Activated naive CD8-positive, alpha-beta T cell treated with anti-CD3 and anti-CD28 coated beads, Interleukin-2, amount 10 ng/mL, durations not matched to agents 7 days and 5 days (primary cell): Measurements from ENCODE around the gene IL36A. TPM values are rescaled to one million over a fixed set of nuclear protein-coding genes. Genes with fewer than 3 reads are reported as not detected.

Experiments used
- ATAC-seq: fragments of 150-1000 bp; cut with Tn5 transposase; one replicate; pipeline ENCODE4 v1.10.0; 2021; ENCODE audit warnings: low read depth, moderate library complexity
- POLR2A ChIA-PET: fragments of 350-600 bp; sonication (Branson Sonifier 250); formaldehyde crosslinking; loops from one replicate; lab custom pipeline; 2021; ENCODE audit warnings: antibody characterized with exemption; lab: Charles Lee
- DNase-seq: peaks from one replicate; pipeline ENCODE4 v3.0.0; 2021
- H3K27ac Mint-ChIP-seq: one replicate; pipeline ENCODE4 v1.8.0; 2022; ENCODE audit warnings: mild to moderate bottlenecking, mixed read lengths
- H3K27me3 Mint-ChIP-seq: one replicate; pipeline ENCODE4 v1.8.0; 2022; ENCODE audit warnings: mild to moderate bottlenecking, moderate library complexity, mixed read lengths
- H3K36me3 Mint-ChIP-seq: one replicate; pipeline ENCODE4 v1.8.0; 2021; ENCODE audit warnings: mild to moderate bottlenecking, mixed read lengths
- H3K4me1 Mint-ChIP-seq: one replicate; pipeline ENCODE4 v1.8.0; 2021; ENCODE audit warnings: mixed read lengths
- H3K4me3 Mint-ChIP-seq: one replicate; pipeline ENCODE4 v1.8.0; 2022; ENCODE audit warnings: mild to moderate bottlenecking, moderate library complexity, mixed read lengths
- H3K9me3 Mint-ChIP-seq: one replicate; pipeline ENCODE4 v1.8.0; 2021; ENCODE audit warnings: mixed read lengths
- total RNA-seq, 2 experiments: library from RNA; stranded (reverse); gene quantifications; one replicate each; pipeline ENCODE4 v1.2.3, GENCODE V29; 2021

IL36A gene
- total RNA-seq, 2 experiments from 2014 or later: not detected

GRCh38 chr2:112985090-112985489, 20.2 kb upstream of the IL36A start:
- H3K4me1 Mint-ChIP-seq: peaks cover 24% of the 10 kb centered on the region
- POLR2A ChIA-PET: interaction anchor here (0.6 to 1.8 kb wide), 7 partner anchors 11 to 277 kb away, joined by 3 to 14 read pairs (median 3); no protein-coding TSS in a partner anchor
- H3K27me3 Mint-ChIP-seq: no peaks in the 10 kb centered on the region
- ATAC-seq: peak; percentile 100
- H3K4me3 Mint-ChIP-seq: no peak overlapping the region
- peaks cover 18% of the 10 kb centered on the region for H3K9me3 Mint-ChIP-seq
- H3K36me3 Mint-ChIP-seq: peaks cover 9% of the 10 kb centered on the region
- H3K27ac Mint-ChIP-seq: peak overlapping the region; percentile 64
- DNase-seq: peak; percentile 49

- Mint-ChIP-seq H3K4me1 (peaks cover 17% of the 10 kb centered on the region), H3K27me3 (no peaks in the 10 kb centered on the region), H3K9me3 (peaks cover 35% of the 10 kb centered on the region), H3K36me3 (peaks cover 24% of the 10 kb centered on the region), H3K4me3 (no peak overlapping the region), H3K27ac (no peak overlapping the region)
- ATAC-seq (no peak), DNase-seq (no peak)
- POLR2A ChIA-PET: no interaction called here
Measured at GRCh38 chr2:112989611-112990010, 15.6 kb upstream of the IL36A start.

GRCh38 chr2:112993831-112994230, 11.4 kb upstream of the IL36A start:
- H3K9me3 Mint-ChIP-seq: peaks cover 27% of the 10 kb centered on the region
- POLR2A ChIA-PET: interaction anchor here (0.6 kb wide), 1 partner anchor 135 kb away, joined by 5 read pairs; no protein-coding TSS in a partner anchor

GRCh38 chr2:112994648-112995047, 10.6 kb upstream of the IL36A start:
- POLR2A ChIA-PET: no interaction called here
- Mint-ChIP-seq H3K27me3 (no peaks in the 10 kb centered on the region), H3K36me3 (peaks cover 25% of the 10 kb centered on the region), H3K4me1 (peaks cover 25% of the 10 kb centered on the region), H3K4me3 (no peak overlapping the region), H3K27ac (no peak overlapping the region), H3K9me3 (peaks cover 28% of the 10 kb centered on the region)
- DNase-seq (no peak), ATAC-seq (no peak)

More at GRCh38 chr2:112993831-112994230, 11.4 kb upstream of the IL36A start:
- H3K4me3 Mint-ChIP-seq: no peak overlapping the region
- H3K4me1 Mint-ChIP-seq: peaks cover 25% of the 10 kb centered on the region
- ATAC-seq: no peak
- H3K27me3 Mint-ChIP-seq: no peaks in the 10 kb centered on the region
- DNase-seq: no peak
- H3K36me3 Mint-ChIP-seq: peaks cover 23% of the 10 kb centered on the region
- H3K27ac Mint-ChIP-seq: no peak overlapping the region

- H3K4me3 Mint-ChIP-seq: peak overlapping the region; percentile 77
- peak overlapping the region; percentile 95 for H3K27ac Mint-ChIP-seq
- POLR2A ChIA-PET: interaction anchor here (1.2 to 2.5 kb wide), 3 partner anchors 9 to 80 kb away, joined by 3 to 14 read pairs (median 3); no protein-coding TSS in a partner anchor
- H3K27me3 Mint-ChIP-seq: no peaks in the 10 kb centered on the region
- DNase-seq (peak; percentile 49), ATAC-seq (no peak)
- H3K36me3 Mint-ChIP-seq: peaks cover 23% of the 10 kb centered on the region
- peaks cover 25% of the 10 kb centered on the region for H3K4me1 Mint-ChIP-seq
- peaks cover 27% of the 10 kb centered on the region for H3K9me3 Mint-ChIP-seq
Measured at GRCh38 chr2:112995346-112995920, 9.8 kb upstream of the IL36A start.

- ATAC-seq: peak; percentile 99
- Mint-ChIP-seq H3K36me3 (peaks cover 27% of the 10 kb centered on the region), H3K27me3 (no peaks in the 10 kb centered on the region), H3K27ac (peak overlapping the region; percentile 95), H3K9me3 (peaks cover 34% of the 10 kb centered on the region), H3K4me1 (peaks cover 25% of the 10 kb centered on the region), H3K4me3 (peak overlapping the region; percentile 54)
- POLR2A ChIA-PET: interaction anchor here (2.5 kb wide), 1 partner anchor 12 kb away, joined by 14 read pairs; no protein-coding TSS in a partner anchor
- DNase-seq: peak; percentile 69
Measured at GRCh38 chr2:112996635-112997034, 8.6 kb upstream of the IL36A start.

GRCh38 chr2:112997151-112997550, 8.1 kb upstream of the IL36A start:
- DNase-seq (no peak), ATAC-seq (no peak)
- POLR2A ChIA-PET: interaction anchor here (2.5 kb wide), 1 partner anchor 12 kb away, joined by 14 read pairs; no protein-coding TSS in a partner anchor
- no peak overlapping the region for H3K4me3 Mint-ChIP-seq
- H3K27ac Mint-ChIP-seq: peak overlapping the region; percentile 95
- no peaks in the 10 kb centered on the region for H3K27me3 Mint-ChIP-seq
- peaks cover 23% of the 10 kb centered on the region for H3K36me3 Mint-ChIP-seq
- peaks cover 25% of the 10 kb centered on the region for H3K4me1 Mint-ChIP-seq
- H3K9me3 Mint-ChIP-seq: peaks cover 32% of the 10 kb centered on the region

GRCh38 chr2:113000436-113000835, 4.8 kb upstream of the IL36A start:
- POLR2A ChIA-PET: no interaction called here
- H3K27me3 Mint-ChIP-seq: no peaks in the 10 kb centered on the region

GRCh38 chr2:113002677-113003076, 2.6 kb upstream of the IL36A start:
- Mint-ChIP-seq H3K27ac (no peak overlapping the region), H3K36me3 (peaks cover 14% of the 10 kb centered on the region), H3K4me1 (no peaks in the 10 kb centered on the region), H3K27me3 (no peaks in the 10 kb centered on the region), H3K4me3 (no peak overlapping the region), H3K9me3 (peaks cover 25% of the 10 kb centered on the region)
- ATAC-seq (no peak), DNase-seq (no peak)
- POLR2A ChIA-PET: no interaction called here

More at GRCh38 chr2:113000436-113000835, 4.8 kb upstream of the IL36A start:
- H3K4me3 Mint-ChIP-seq: no peak overlapping the region
- peaks cover 17% of the 10 kb centered on the region for H3K4me1 Mint-ChIP-seq
- peaks cover 25% of the 10 kb centered on the region for H3K9me3 Mint-ChIP-seq
- peaks cover 14% of the 10 kb centered on the region for H3K36me3 Mint-ChIP-seq
- ATAC-seq (no peak), DNase-seq (no peak)
- no peak overlapping the region for H3K27ac Mint-ChIP-seq

GRCh38 chr2:113007250-113007649, 2.0 kb downstream of the IL36A start:
- POLR2A ChIA-PET: no interaction called here
- Mint-ChIP-seq H3K27me3 (no peaks in the 10 kb centered on the region), H3K4me3 (no peak overlapping the region), H3K36me3 (peaks cover 7% of the 10 kb centered on the region), H3K27ac (no peak overlapping the region), H3K9me3 (peaks cover 11% of the 10 kb centered on the region), H3K4me1 (peaks cover 7% of the 10 kb centered on the region)
- ATAC-seq: no peak
- no peak for DNase-seq

GRCh38 chr2:113009622-113010021, 4.4 kb downstream of the IL36A start:
- ATAC-seq (no peak), DNase-seq (no peak)
- peaks cover 7% of the 10 kb centered on the region for H3K36me3 Mint-ChIP-seq
- no peak overlapping the region for H3K4me3 Mint-ChIP-seq
- H3K27ac Mint-ChIP-seq: no peak overlapping the region
- H3K9me3 Mint-ChIP-seq: peaks cover 8% of the 10 kb centered on the region
- H3K4me1 Mint-ChIP-seq: peaks cover 7% of the 10 kb centered on the region
- POLR2A ChIA-PET: no interaction called here
- H3K27me3 Mint-ChIP-seq: peaks cover 3% of the 10 kb centered on the region

- ATAC-seq (no peak), DNase-seq (no peak)
- peaks cover 3% of the 10 kb centered on the region for H3K27me3 Mint-ChIP-seq
- POLR2A ChIA-PET: no interaction called here
- no peak overlapping the region for H3K27ac Mint-ChIP-seq
- peaks cover 7% of the 10 kb centered on the region for H3K4me1 Mint-ChIP-seq
- H3K9me3 Mint-ChIP-seq: peaks cover 8% of the 10 kb centered on the region
- peaks cover 7% of the 10 kb centered on the region for H3K36me3 Mint-ChIP-seq
- no peak overlapping the region for H3K4me3 Mint-ChIP-seq
Measured at GRCh38 chr2:113010088-113010487, 4.8 kb downstream of the IL36A start.

GRCh38 chr2:113011108-113011507, 5.8 kb downstream of the IL36A start:
- ATAC-seq (no peak), DNase-seq (no peak)
- peaks cover 7% of the 10 kb centered on the region for H3K36me3 Mint-ChIP-seq
- peaks cover 3% of the 10 kb centered on the region for H3K27me3 Mint-ChIP-seq
- H3K4me3 Mint-ChIP-seq: no peak overlapping the region
- H3K9me3 Mint-ChIP-seq: peaks cover 8% of the 10 kb centered on the region
- peaks cover 7% of the 10 kb centered on the region for H3K4me1 Mint-ChIP-seq
- H3K27ac Mint-ChIP-seq: no peak overlapping the region
- POLR2A ChIA-PET: no interaction called here
